Amniotic epithelial cell (primary cell): Measurements from ENCODE around the gene HLX.

ENCODE experiments used
- DNase-seq: peaks from one replicate; pipeline ENCODE4 v3.0.0-alpha.2; 2010; ENCODE audit warnings: low read depth

HLX gene

GRCh38 chr1:220879076-220879508 is at the start of gene HLX:
Gene HLX, plus strand, starts transcription at chr1:220879443. Its CDS starts 415 bp downstream, at chr1:220879858.
- DNase-seq = peak; percentile 93

- DNase-seq = no peak
Observed at GRCh38 chr1:220833436-220833835, 45.8 kb upstream of the HLX start.

GRCh38 chr1:220834155-220834870 is 44.9 kb upstream of the HLX start:
- DNase-seq = no peak

GRCh38 chr1:220838578-220838977 is 40.7 kb upstream of the HLX start:
- DNase-seq = no peak

- no peak for DNase-seq
Observed at GRCh38 chr1:220839474-220839873, 39.8 kb upstream of the HLX start.

- peak; percentile 32 for DNase-seq
Observed at GRCh38 chr1:220841293-220841692, 38.0 kb upstream of the HLX start.

GRCh38 chr1:220843481-220844011 is 35.7 kb upstream of the HLX start:
- DNase-seq = no peak

- DNase-seq = no peak
Observed at GRCh38 chr1:220852408-220852807, 26.8 kb upstream of the HLX start.

GRCh38 chr1:220872296-220872695 is 6.9 kb upstream of the HLX start:
- no peak for DNase-seq

GRCh38 chr1:220873087-220873486 is 6.2 kb upstream of the HLX start:
- DNase-seq = no peak

GRCh38 chr1:220873868-220874655 is 5.2 kb upstream of the HLX start:
- peak; percentile 47 for DNase-seq

- DNase-seq = no peak
Observed at GRCh38 chr1:220875260-220875659, 4.0 kb upstream of the HLX start.

- DNase-seq = peak; percentile 63
Observed at GRCh38 chr1:220876511-220877376, 2.5 kb upstream of the HLX start.

GRCh38 chr1:220877377-220878095 is 1.7 kb upstream of the HLX start:
- DNase-seq = no peak

GRCh38 chr1:220878191-220879075 is 810 bp upstream of the HLX start:
- DNase-seq = peak; percentile 48

GRCh38 chr1:220879509-220880361 is 492 bp downstream of the HLX start:
- DNase-seq = no peak

- DNase-seq = no peak
Observed at GRCh38 chr1:220880362-220880670, 1.1 kb downstream of the HLX start.

- peak; percentile 87 for DNase-seq
Observed at GRCh38 chr1:220880726-220881506, 1.7 kb downstream of the HLX start.
